WI38 (cell line): Measurements from ENCODE around the gene MOB3A.

Source experiments
- H3K4me3 ChIP-seq: 2 replicates; pipeline ENCODE4 v1.5.1; 2011; ENCODE audit warnings: low read depth, mild to moderate bottlenecking, control low read depth, low read length
- CTCF ChIP-seq: IDR thresholded peaks from 2 replicates; pipeline ENCODE4 v1.5.1; 2012; ENCODE audit warnings: low read depth, mild to moderate bottlenecking, control low read depth, low read length

The MOB3A gene

GRCh38 chr19:2117215-2117960 is 21.3 kb upstream of the MOB3A start:
- TF ChIP-seq CTCF, result no peak
- no peak overlapping the region for H3K4me3 ChIP-seq

GRCh38 chr19:2116507-2116906 is 20.4 kb upstream of the MOB3A start:
- no peak for TF ChIP-seq CTCF
- no peak overlapping the region for H3K4me3 ChIP-seq

- TF ChIP-seq CTCF, result no peak
- H3K4me3 ChIP-seq, result no peak overlapping the region
Measured at GRCh38 chr19:2115911-2116426, 19.8 kb upstream of the MOB3A start.

- no peak overlapping the region for H3K4me3 ChIP-seq
- no peak for TF ChIP-seq CTCF
Measured at GRCh38 chr19:2115324-2115723, 19.2 kb upstream of the MOB3A start.

GRCh38 chr19:2114821-2115220 is 18.7 kb upstream of the MOB3A start:
- no peak overlapping the region for H3K4me3 ChIP-seq
- TF ChIP-seq CTCF, result no peak

GRCh38 chr19:2114218-2114617 is 18.1 kb upstream of the MOB3A start:
- H3K4me3 ChIP-seq, result no peak overlapping the region
- no peak for TF ChIP-seq CTCF

- TF ChIP-seq CTCF, result no peak
- H3K4me3 ChIP-seq, result no peak overlapping the region
Measured at GRCh38 chr19:2113439-2114211, 17.5 kb upstream of the MOB3A start.
